Amygdala (tissue), 56 donors: Measurements from ENCODE around the gene RPS17.

ENCODE experiments used
- DNase-seq, 56 donors: peaks; one replicate each; lab custom pipeline; 2025; lab: John Stamatoyannopoulos, UW

Gene RPS17

DNA sequence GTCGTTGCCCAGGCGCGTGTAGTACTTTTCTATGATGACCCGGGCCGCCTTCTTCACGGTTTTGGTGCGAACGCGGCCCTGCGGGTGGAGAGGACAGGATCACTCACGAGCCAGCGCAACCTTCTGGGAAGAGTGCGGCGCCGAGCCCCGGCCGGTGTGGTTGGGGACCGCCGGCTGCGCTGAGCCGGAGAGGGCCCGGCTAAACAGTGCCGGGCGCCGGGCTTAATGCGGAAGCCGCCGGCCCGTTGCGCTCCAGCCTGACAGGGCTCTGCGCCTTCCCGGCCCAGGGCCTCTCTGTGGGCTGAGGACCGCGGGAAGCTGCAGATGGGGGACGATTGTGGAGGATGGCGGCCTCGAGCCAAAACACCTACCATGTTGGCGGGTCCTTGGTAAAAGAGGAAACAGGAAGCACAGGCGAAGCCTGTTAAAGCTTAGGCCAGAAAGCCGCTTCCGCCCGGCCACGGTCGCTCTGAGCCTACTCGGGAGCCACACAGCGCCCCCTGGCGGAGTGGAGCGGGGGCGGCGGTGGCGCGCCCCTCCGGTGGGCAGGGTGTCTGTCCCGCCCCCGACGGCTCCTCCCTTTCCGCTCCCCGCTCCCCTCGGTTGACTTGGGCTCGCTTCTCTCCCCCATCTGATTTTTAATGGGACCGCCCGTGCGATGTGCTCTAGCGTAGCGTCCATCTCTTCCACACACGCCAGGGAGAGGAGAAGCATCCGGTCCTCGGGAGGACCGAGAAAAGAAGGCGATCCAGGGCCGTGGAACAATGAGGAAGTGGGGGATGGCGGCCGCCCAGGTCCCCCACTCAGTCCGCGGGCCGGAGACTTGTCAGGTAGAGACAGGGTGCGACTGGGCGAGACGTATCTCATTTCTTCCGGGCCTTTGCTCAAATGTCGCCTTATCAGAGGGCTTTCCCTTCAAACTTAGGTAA lies at the start of gene RPS17:
TSS of gene RPS17 (minus strand) at position 403 of the 929 bp plus-strand sequence. CDS start at position 374, 29 bp downstream.
- no peak for DNase-seq

DNA sequence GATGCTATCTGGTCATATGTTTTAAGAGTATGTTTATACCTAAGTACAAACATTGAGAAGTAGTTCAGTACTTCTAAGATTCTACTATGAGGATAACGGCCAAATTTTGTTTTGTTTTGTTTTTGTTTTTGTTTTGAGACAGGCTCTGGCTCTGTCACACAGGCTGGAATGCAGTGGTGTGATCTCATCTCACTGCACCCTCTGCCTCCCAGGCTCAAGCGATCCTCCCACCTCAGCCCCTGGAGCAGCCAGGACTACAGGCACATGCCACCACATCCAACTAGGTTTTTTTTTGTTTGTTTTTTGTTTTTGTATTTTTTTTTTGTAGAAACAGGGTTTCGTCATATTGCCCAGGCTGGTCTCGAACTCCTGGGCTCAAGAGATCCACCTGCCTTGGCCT lies 47.5 kb upstream of the RPS17 start:
- no peak for DNase-seq

DNA sequence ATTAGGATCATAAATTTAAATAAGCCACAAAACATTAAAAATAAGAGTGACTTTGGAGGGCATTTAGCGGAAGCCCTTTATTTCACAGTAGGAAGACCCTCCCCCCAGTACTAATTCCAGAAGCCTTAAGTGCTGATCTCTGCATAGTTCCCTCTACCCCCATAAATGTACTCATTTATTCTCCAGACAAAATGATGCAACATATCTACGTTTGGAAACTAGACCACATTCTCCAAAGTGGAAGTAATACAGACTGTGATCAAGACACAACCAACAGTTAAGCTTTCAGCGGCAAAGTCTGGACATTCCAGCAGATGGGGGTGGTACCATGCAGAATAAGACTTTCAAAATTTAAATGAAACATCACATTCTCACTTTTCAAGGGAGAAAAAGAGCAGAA lies 44.8 kb upstream of the RPS17 start:
- no peak for DNase-seq

DNA sequence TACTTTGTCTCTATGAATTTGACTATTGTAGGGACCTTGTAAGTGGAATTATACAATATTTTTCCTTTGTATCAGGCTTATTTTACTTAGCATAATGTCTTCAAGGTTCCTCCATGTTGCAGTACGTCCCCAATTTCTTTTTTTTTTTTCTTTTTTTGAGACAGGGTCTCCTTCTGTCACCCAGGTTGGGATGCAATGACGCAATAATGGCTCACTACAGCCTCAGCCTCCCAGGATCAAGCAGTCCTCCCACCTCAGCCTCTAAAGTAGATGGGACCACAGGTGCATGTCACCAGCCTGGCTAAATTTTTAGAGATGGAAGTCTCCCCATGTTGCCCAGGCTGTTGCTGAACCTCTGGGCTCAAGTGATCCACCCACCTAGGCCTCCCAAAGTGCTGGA lies 40.5 kb upstream of the RPS17 start:
- no peak for DNase-seq

DNA sequence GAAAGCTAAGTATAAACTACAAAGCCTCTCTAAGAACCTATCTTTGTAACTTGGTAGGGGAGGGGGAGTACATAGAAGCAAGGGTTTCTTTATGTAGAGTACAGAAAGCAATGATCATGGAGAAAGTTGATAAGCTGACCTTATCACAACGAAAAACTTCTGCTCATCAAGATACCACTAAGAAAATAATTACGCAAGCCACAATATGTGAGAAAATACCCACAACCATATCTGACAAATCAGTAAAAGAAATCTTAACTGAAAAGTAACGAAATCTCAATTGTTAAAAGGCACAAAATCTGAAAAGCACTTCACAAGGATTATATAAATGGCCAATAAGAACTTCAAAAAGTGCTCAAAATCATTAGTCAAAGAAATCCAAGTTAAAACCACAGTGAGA lies 35.1 kb upstream of the RPS17 start:
- DNase-seq, result no peak

DNA sequence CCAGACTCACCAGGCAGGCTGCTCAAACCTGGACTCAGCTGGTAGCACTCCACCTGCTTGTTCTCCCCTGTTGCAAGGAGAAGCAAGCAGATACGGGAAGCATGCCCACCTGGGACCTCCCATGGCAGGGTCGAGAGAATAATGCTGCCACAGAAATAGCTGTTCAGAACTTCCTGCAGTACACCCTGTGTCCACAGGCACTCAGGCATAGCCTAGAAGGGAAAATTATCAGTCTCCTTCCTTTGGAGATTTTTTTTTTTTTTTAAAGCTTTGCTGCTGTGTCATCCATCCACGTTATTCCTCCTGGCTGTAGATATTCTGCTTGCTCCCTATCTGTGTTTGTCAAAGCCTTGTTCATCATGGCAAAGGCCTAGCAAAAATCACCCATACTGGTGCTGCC lies 32.7 kb upstream of the RPS17 start:
- DNase-seq, result peak in 2 of 56 donors; percentile 15 to 47

DNA sequence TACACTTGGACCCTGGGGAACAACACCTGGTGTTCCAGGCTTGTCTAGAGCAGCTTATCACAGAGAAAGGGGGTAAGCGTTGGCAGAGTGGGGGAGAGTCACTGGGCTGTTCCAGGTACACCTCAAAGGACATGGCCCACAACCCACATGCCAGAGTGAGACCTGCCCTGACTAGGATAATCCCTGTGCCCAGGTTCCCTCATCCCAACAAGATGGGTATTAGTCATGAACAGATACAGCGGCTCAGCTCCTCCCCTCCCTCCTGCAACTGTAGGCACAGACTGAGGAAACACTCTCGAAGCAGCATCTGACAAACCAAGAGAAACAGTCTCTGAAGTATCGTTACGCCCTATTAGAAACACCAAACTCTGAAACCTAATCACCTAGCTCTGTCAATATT lies 32.1 kb upstream of the RPS17 start:
- peak in 21 of 56 donors; percentile 4 to 68 (median 36) for DNase-seq

DNA sequence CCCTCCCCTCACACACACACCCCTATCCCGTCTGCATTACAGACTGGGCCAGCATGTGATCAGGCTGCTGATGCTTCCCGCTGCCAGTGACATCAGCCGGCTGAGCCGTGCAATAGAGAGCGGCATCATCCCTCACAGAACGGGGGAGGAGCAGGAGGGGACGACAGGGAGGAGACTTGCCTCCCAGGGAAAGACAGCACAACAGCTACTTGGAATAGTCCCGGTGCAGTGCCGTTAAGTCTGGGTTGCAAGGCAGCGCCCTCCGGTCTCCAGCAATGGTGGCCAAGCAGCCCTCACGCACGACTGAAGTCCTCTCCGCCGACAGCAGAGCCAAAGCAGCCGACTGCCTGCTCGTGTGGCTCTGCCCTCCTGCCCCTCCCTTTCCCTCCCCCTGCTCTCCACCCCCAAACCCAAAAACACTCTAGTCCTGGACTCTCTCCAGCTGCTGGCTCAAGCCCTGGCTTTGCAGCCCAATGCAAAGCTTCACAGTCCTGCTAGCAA lies 31.5 kb upstream of the RPS17 start:
- DNase-seq, result peak; percentile 33 to 90 (median 77)

DNA sequence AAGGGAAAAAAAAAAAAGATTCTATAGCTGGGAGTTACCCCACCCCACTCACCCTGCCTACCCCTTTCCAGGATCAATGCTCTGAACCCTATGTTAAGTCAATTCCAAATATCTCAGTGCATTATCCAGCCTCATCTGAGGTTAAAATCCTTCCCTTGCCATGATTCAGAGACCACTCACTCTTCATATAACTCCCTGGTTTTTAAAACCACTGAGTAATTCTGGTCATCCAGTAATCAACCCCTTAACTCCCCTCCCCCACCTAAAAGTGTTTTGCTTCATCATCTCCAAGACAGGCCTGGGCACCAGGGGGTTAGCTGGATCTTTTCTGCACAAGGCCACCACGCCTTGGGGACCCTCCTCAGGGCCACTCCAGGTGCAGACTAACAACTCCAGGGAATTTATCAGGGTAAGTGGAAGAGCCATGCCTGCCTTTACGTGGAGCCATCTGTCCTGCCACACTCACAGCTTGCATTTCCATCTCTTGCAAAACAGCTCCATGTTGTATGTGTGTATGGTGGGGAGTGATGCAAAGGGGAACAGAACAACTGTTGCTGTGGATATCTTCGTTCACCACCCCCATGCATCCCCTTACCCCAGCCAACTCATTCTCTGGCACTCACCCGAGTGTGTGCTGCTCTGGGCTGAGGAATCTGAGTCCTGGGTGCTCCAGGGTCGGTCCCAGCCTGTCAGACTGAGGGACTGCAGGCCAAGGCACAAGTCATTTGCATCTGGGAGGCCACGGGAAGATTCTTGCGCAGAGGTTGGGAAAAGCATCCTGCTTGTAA lies 30.7 kb upstream of the RPS17 start:
- DNase-seq, result peak in 13 of 56 donors; percentile 10 to 59 (median 40)

DNA sequence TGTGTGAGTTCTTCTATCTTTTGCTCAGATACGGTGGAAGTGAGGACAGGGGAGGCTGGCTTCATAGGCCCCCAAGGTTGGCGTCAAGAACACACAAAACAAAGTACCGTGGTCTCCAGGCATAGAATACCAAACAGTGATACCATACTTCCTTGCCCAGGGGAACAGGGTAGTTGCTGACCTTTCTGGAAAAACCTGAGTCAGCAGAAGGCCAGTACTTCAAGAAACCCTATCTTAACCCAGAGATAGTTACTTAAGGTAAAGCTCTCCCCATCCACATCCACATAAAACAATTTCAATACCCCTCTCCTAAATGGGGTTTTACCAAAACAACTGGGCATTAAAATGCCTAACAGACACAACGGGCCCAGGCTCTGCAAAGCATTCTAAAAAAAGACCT lies 29.6 kb upstream of the RPS17 start:
- DNase-seq, result no peak

DNA sequence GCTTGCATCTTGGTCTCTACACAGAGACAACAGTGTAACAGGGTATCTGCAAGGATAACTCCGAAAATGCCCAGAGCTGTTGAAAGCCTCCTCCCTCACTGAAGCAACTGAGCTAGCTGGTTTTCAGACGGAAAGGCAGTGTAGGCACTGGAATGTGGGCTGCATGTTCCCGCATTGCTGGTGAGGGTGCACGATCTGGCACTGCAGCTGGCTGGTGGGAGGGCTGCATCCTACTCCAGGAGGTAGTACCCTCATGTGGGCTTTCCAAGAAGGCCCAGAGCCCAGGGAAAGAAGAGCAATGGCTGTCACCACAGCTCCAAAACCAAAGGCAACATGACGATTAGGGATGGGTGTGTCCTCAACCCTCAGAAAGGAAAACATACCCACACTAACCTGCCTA lies 28.7 kb upstream of the RPS17 start:
- peak in 17 of 56 donors; percentile 5 to 46 (median 20) for DNase-seq

DNA sequence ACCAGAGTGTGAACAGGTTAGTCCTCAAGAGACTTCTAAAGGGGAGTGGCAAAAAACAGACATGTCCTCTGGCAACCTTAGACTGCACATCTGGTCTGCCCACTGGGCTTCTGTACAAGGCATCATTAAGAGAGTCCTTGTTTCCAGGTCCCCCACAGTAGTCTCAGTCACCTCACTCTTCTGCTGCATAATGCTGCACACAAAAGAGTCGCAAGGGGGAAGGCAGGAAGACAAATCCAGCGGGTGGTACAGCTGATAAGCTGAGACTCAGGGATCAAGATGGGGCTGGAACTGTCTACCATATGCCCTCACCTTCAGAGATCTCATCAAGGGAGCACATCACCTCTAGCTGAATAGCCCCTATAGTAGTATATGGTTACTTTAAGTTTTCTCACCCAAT lies 27.4 kb upstream of the RPS17 start:
- DNase-seq, result no peak

DNA sequence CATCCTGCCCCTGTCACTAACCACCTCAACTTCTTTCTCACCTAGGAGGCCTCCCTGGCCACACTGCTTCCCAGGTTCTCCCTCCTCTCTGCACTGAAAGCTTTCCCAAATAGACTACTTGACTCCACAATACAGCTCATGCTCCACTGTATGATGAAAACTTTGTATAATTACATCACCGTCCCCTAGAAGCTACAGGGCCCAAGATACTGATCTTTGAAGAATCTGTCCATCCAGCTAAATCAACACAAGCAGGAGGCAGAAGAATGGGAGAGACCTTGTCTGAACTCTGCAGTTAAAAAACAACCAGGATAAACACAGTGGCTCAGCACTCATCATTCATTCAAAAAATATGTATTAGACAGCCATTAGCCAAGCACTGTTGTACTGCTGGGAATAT lies 26.4 kb upstream of the RPS17 start:
- DNase-seq, result no peak

DNA sequence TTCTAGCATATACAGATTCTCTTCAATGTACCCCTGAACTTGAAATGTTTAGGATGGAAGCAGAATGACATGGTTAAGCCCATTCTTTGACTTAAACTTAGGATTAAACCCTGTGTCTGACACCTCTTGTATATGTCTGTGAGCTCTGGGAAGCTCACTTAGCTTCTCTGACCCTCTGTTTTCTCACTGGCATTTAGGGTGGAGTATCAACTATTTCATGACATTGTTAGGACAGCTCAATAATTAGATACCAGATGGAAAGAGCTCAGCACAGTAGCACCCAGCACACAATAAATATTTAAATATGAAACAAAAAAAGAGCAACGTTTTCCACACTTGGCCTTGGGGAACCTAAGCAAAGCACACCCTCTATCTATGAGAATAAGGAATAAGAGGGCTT lies 18.2 kb upstream of the RPS17 start:
- DNase-seq, result no peak

DNA sequence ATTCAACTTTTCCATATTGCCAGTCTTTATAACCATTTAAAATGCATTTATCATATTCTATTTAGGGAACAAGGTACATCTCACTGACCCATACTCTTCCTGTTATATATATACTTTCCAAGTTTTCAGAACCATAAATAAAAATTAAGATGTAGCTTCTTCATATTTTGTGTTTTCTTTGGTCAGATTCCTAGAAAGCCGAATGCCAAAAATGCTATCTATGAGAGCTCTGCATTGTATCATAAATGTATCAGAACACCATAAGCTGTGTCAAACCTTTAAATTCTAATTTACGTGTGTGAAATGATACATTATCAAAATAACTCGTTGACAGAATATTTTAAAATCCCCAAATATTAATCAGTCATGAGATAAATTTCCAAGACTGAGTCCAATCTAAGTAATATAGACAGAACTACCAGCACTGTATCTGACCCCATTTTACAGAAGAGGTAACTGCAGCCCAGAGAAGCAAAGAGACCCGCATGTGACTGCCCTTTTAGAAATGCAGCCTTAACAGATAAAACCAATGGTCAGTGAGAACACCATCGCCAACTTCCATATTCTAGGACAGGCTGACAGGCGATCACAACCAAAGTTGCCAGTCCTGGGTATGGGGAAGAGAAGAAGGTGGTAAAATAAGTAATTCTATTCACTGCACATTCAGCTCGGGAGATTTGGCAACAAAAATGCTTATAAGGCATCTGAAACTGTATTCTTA lies 16.2 kb upstream of the RPS17 start:
- DNase-seq, result no peak

DNA sequence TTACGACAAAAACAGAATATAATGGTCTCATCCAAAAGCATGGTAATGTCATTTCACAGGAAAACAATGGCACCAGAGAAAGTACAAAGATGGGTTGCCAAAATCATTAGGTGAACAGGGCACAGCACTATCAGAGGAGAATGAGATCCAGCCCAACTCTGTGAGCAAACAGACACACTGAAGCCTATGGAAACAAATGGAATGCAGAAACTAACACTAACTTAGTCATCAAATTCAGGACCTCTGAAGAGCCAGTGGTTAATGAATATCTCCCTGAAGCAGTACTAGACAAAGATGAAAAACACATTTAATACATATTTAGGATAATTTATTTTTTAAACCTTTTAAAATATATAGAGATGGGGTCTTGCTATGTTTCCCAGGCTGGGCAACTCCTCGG lies 14.6 kb upstream of the RPS17 start:
- no peak for DNase-seq

DNA sequence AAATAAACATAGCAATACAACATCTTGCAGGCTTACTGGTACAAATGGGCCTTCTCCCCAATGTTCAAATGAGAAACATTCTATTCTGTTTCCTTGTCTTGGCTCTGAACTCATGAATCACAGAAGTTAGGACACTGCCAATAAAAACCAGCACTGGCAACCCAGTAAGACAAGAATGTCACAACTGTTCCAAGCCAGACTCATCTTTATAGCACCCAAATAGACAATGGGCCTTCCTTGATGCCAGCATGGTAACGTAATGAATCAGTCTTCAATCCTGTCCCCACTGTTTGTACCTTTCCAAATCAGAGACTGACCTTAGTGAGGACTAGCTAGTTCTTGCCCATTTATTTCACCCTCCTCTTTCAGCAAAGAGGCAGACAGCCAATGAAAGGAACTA lies 14.1 kb upstream of the RPS17 start:
- DNase-seq, result peak in 1 of 56 donors; percentile 1

DNA sequence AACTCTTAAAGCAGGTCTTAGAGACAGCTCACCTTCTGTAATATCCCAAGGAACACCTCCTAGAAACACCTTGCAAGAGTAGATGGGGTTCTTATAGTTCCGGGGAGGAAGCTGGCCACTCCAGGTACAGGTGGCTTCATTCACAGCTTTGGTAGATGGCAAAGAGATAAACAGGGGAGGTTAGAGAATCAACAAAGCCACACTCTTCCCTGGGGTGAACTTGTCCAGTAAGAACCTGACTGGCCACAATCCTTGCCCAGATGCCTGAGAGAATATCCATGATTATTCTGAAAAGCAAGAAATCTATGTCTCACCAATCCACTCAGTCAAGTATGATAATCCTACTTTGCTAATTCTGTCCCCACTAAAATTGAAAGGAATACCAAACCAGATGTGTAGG lies 13.6 kb upstream of the RPS17 start:
- no peak for DNase-seq

DNA sequence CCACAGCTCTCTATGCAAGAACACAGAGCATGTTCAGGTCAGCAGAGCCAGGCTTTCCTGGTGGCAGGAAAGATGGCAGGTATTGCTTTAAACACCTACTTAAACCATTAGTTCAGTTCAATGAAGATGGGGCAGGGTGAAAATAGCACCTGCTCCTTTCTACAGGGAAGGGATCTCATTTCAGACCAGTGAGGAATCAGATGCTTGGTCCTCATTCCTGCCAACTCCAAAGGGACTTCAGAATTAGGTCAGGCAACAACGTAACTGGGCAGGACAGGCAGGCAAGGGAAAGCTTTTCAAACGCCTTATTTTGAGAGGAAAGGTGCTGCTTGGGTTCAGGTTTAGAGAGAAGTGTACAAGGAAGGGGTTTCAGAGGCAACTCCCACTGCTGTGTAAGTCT lies 12.6 kb upstream of the RPS17 start:
- peak in 1 of 56 donors; percentile 9 for DNase-seq

DNA sequence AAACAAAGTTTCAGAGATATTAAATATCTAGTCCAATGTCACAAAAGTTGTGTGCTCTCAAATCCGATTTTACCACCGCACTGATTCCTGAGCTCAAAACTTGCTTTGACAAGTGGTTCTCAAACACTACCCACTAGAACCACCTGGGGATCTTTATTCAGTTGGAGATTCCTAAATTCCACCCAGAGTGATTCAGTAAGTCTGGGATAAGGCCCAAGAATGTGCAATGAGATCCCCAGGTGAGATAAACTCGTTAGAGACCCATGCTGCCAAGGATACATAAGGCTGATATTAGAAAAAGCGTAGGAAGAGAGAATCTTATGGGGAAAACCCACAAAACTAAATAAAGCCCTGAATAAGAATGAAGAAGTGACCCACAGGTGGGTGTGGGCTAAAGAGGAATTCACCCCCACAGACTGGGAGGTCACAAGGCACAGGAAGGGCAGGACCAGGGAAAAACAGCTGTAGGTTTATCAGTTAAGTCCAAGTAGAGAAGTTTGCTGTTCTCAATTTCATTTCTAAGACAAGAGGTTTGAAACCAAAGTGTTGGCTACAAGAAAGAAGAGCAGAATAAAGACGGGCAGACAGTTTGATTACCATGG lies 11.5 kb upstream of the RPS17 start:
- no peak for DNase-seq
